ENCODE data around the gene ARHGAP26.
A peak's percentile ranks its signal among the peaks of the same experiment; 100 is the strongest.

Gene ARHGAP26

GRCh38 chr5:143196601-143197259 is 426.6 kb downstream of the ARHGAP26 start:
- CTCF ChIA-PET, result interaction anchor here (1.8 kb wide), 1 partner anchor 208 kb away, joined by 6 read pairs; no protein-coding TSS in a partner anchor
- no peak for DNase-seq (ENCODE audit: low spot score)
- POLR2A ChIA-PET (ENCODE audit: low non-redundant PET), result no interaction called here
- no peak overlapping the region for H3K27ac ChIP-seq
- TF ChIP-seq, protein P1, sequence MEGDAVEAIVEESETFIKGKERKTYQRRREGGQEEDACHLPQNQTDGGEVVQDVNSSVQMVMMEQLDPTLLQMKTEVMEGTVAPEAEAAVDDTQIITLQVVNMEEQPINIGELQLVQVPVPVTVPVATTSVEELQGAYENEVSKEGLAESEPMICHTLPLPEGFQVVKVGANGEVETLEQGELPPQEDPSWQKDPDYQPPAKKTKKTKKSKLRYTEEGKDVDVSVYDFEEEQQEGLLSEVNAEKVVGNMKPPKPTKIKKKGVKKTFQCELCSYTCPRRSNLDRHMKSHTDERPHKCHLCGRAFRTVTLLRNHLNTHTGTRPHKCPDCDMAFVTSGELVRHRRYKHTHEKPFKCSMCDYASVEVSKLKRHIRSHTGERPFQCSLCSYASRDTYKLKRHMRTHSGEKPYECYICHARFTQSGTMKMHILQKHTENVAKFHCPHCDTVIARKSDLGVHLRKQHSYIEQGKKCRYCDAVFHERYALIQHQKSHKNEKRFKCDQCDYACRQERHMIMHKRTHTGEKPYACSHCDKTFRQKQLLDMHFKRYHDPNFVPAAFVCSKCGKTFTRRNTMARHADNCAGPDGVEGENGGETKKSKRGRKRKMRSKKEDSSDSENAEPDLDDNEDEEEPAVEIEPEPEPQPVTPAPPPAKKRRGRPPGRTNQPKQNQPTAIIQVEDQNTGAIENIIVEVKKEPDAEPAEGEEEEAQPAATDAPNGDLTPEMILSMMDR (conservative IDR thresholded peaks at IDR 0.05; ENCODE audit: low read depth), result no peak

DNA sequence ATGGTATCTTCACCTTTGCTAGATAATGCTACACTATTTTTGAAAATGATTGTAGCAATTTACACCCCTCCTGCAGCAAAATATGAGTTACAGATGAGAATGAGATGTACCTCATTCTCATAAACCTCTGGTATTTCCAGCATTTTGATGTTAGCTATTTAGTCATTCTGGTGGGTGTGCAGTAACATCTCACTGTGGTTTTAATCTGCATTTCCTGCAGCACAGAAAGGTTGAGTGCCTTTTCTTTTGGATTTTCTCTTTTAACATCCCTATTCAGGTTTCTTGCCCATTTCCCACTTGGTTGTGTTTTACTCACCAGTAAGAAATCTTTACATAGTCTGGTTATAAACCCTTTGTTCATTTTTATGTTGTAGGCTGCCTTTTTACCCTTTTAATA is 427.1 kb downstream of the ARHGAP26 start:
- H3K27ac ChIP-seq, result no peak overlapping the region
- TF ChIP-seq, protein P1 (conservative IDR thresholded peaks at IDR 0.05; ENCODE audit: low read depth), result no peak
- no peak for DNase-seq (ENCODE audit: low spot score)
- POLR2A ChIA-PET (ENCODE audit: low non-redundant PET), result no interaction called here
- CTCF ChIA-PET, result no interaction called here

GRCh38 chr5:143198332-143198731 is 428.2 kb downstream of the ARHGAP26 start:
- TF ChIP-seq, protein P1 (conservative IDR thresholded peaks at IDR 0.05; ENCODE audit: low read depth), result no peak
- no peak for DNase-seq (ENCODE audit: low spot score)
- H3K27ac ChIP-seq, result no peak overlapping the region
- POLR2A ChIA-PET (ENCODE audit: low non-redundant PET), result no interaction called here
- CTCF ChIA-PET, result no interaction called here

DNA sequence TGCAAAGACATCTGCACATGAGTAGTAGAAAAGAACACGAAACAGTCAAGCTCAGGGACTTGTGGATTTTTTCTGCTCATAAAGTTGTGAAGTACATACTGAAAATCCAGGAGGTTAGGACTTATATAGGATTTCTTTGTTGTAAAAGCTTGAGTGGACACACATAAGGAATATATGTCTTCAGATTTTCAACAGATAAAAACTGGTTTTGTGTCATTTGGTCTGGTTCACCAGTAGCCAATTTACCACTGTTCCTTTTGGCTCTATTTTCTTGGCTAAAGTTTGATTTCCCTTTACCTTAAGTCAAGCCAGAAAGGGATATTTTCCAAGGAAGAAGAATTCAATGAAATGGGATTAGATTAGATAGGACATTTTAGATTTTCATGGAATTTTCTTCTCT is 429.0 kb downstream of the ARHGAP26 start:
- no peak for DNase-seq (ENCODE audit: low spot score)
- POLR2A ChIA-PET (ENCODE audit: low non-redundant PET), result no interaction called here
- CTCF ChIA-PET, result no interaction called here
- H3K27ac ChIP-seq, result peak overlapping the region; percentile 59
- TF ChIP-seq, protein P1 (conservative IDR thresholded peaks at IDR 0.05; ENCODE audit: low read depth), result no peak

DNA sequence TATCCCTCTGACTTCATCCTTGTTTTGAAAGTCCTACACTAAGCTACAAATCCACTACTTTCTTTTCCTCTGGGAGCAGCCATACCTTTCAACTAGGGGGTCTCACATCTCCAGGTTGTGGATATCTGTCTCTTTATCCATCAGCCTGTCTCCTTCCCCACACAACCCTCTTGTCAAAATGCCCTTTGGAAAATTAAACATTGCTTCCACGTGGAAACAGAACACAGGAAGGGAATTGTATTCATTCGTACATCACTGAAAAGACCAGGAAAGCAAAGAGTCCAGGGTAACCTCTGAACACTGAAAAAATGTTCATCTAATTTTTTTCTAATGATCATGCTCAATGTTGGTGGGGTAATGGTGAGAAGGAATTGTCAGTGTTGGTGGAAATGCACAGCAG is 429.7 kb downstream of the ARHGAP26 start:
- DNase-seq (ENCODE audit: low spot score), result no peak
- TF ChIP-seq, protein P1 (conservative IDR thresholded peaks at IDR 0.05; ENCODE audit: low read depth), result no peak
- POLR2A ChIA-PET (ENCODE audit: low non-redundant PET), result no interaction called here
- peak overlapping the region; percentile 59 for H3K27ac ChIP-seq
- CTCF ChIA-PET, result interaction anchor here (0.6 kb wide), 1 partner anchor 1987 kb away, joined by 3 read pairs; no protein-coding TSS in a partner anchor

GRCh38 chr5:143200781-143201398 is 430.7 kb downstream of the ARHGAP26 start:
- DNase-seq (ENCODE audit: low spot score), result peak; percentile 89
- CTCF ChIA-PET, result no interaction called here
- POLR2A ChIA-PET (ENCODE audit: low non-redundant PET), result no interaction called here

More at GRCh38 chr5:143200781-143201398, 430.7 kb downstream of the ARHGAP26 start:
- TF ChIP-seq, protein P1 (conservative IDR thresholded peaks at IDR 0.05; ENCODE audit: low read depth), result no peak
- H3K27ac ChIP-seq, result peak overlapping the region; percentile 84
